Measurements from ENCODE around the gene CC2D2A.

CC2D2A gene

GRCh38 chr4:15444276-15444675 is 25.4 kb upstream of the CC2D2A start:
- POLR2A ChIA-PET (ENCODE audit: low non-redundant PET) = no interaction called here
- CTCF ChIA-PET = interaction anchor here (0.6 kb wide), 1 partner anchor 206 kb away, joined by 3 read pairs; no protein-coding TSS in a partner anchor
- H3K27ac ChIP-seq = no peak overlapping the region
- TF ChIP-seq CTCF (conservative IDR thresholded peaks at IDR 0.05; ENCODE audit: low read depth) = no peak
- DNase-seq (ENCODE audit: low spot score) = no peak

GRCh38 chr4:15444879-15445547 is 24.7 kb upstream of the CC2D2A start:
- POLR2A ChIA-PET (ENCODE audit: low non-redundant PET) = no interaction called here
- CTCF ChIA-PET = interaction anchor here (0.6 kb wide), 1 partner anchor 207 kb away, joined by 3 read pairs; no protein-coding TSS in a partner anchor
- TF ChIP-seq CTCF (conservative IDR thresholded peaks at IDR 0.05; ENCODE audit: low read depth) = no peak
- DNase-seq (ENCODE audit: low spot score) = no peak
- H3K27ac ChIP-seq = no peak overlapping the region

DNA sequence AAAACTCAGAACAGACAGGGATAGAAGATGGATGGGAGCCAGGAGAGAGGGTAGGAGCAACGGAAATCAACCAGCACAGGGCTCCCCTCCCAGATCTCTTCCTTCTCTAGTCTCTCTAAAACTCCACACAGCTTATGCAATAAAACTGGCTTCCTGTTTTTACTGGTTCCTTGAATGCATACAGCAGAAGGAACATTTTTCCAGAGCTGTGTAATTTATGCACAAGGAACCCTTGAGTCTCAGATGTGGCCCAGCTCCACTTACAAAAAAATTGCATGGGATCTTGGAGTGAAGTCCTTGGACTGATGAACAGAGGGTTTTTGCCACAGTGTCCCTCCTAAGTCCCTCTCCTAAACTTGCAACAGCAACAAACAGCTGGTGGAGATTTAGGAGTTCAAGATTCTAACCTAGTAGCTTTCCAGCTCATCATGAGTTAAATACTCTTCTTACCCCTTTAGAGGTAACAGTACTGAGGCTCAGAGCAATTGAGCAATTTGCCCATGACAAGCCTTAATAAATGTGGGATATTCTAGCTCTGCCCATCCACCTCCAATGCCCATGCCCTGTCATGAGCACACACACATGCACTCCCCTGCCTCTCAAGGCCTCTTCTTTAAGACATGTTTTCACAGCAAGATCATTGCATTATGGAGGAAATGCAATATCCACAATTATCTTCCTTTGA is 18.4 kb upstream of the CC2D2A start:
- no peak for DNase-seq (ENCODE audit: low spot score)
- peak overlapping the region; percentile 77 for H3K27ac ChIP-seq
- CTCF ChIA-PET = no interaction called here
- no peak for TF ChIP-seq CTCF (conservative IDR thresholded peaks at IDR 0.05; ENCODE audit: low read depth)
- POLR2A ChIA-PET (ENCODE audit: low non-redundant PET) = interaction anchor here (0.6 kb wide), 1 partner anchor 61 kb away, joined by 3 read pairs; no protein-coding TSS in a partner anchor

DNA sequence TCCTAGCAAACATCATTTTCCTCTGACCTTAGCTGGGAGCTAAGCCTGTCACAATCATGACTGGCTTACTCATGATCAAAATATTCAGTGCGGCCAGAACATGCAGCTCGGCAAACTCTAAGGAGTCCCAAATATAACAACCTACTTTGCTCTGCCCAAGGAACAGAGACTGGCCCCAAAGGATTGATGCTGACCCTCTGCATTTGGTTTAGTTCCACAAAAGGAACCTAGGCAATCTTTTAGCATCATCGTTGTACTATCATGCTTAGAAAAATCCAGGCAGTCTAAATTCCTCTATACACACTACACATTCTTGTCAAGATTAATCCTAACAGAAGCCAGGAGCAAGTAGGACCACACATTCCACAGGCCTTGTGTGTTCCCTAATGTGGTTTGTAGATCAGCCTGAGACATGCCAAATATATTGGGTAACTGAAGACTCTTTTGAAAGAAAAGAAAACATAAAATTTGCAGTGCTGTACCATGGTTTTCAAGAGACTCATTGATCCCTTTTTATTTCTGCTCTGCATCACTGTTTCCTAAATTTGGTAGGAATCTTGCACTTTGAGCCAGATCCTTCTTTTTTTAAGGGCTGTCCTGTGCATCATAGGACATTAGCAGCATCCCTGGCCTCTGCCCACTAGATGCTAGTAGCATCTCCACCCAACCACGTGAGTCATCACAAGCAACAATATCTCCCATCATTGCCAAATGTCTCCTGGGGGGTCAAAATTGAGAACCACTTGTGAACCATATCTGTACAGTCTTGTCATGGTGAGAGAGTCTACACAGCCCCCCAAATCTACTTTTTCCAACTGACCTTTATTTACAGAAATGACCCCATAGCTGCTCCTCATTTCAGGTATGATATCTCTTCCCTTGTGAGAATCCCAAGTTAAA is 17.6 kb upstream of the CC2D2A start:
- DNase-seq (ENCODE audit: low spot score) = peak; percentile 64
- ChIA-PET CTCF (no interaction called here), POLR2A (ENCODE audit: low non-redundant PET) (interaction anchor here (0.6 kb wide), 1 partner anchor 61 kb away, joined by 3 read pairs; no protein-coding TSS in a partner anchor)
- TF ChIP-seq CTCF (conservative IDR thresholded peaks at IDR 0.05; ENCODE audit: low read depth) = no peak
- peak overlapping the region; percentile 3; the same call in 1 of the 2 replicates for H3K27ac ChIP-seq

GRCh38 chr4:15455290-15455689 is 14.4 kb upstream of the CC2D2A start:
- DNase-seq (ENCODE audit: low spot score) = no peak
- TF ChIP-seq CTCF (conservative IDR thresholded peaks at IDR 0.05; ENCODE audit: low read depth) = no peak
- no peak overlapping the region for H3K27ac ChIP-seq
- ChIA-PET CTCF (no interaction called here), POLR2A (ENCODE audit: low non-redundant PET) (no interaction called here)

Data from RWPE1 (cell line).